Activated T-helper 1 cell treated with anti-CD3 and anti-CD28 coated beads, Interleukin-12 subunit alpha, Interleukin-12 subunit beta, Interleukin-2, Interleukin-4 antibody, amounts not matched to agents 30 ng/mL and 10 ng/mL and 1 ng/mL, durations not matched to agents 14 hours and 24 hours and 36 hours (primary cell): ENCODE measurements around the gene SDF4. TPM values are rescaled to one million over a fixed set of nuclear protein-coding genes. Genes with fewer than 3 reads are reported as not detected.
"Not testable (repeated sequence)": the region's sequence is repeated elsewhere in the genome, so short reads cannot be mapped to it uniquely, and the experiment has no call there.

Experiments used
- DNase-seq: peaks from one replicate; pipeline ENCODE4 v3.0.0; 2021; ENCODE audit warnings: low spot score
- H3K27ac Mint-ChIP-seq: one replicate; pipeline ENCODE4 v1.8.0; 2021; ENCODE audit warnings: mild to moderate bottlenecking, mixed read lengths
- H3K27me3 Mint-ChIP-seq: one replicate; pipeline ENCODE4 v1.8.0; 2022; ENCODE audit warnings: mild to moderate bottlenecking, moderate library complexity, mixed read lengths; ENCODE audit not compliant: insufficient read depth
- H3K36me3 Mint-ChIP-seq: one replicate; pipeline ENCODE4 v1.8.0; 2021; ENCODE audit warnings: low read depth, mixed read lengths
- H3K4me1 Mint-ChIP-seq: one replicate; pipeline ENCODE4 v1.8.0; 2021; ENCODE audit warnings: low read depth, mixed read lengths
- H3K4me3 Mint-ChIP-seq: one replicate; pipeline ENCODE4 v1.8.0; 2021; ENCODE audit warnings: mild to moderate bottlenecking, moderate library complexity, mixed read lengths
- H3K9me3 Mint-ChIP-seq: one replicate; pipeline ENCODE4 v1.8.0; 2021; ENCODE audit warnings: mixed read lengths
- intact Hi-C: fragments of 100-400 bp; cut with micrococcal nuclease; formaldehyde crosslinking; loops from one replicate; pipeline ENCODE4 v1.15.1; 2024
- total RNA-seq: library from RNA; stranded (reverse); gene quantifications from 2 replicates; pipeline ENCODE4 v1.2.3, GENCODE V29; 2022

Gene SDF4
- total RNA-seq, 1 donor from 2014 or later = 202 TPM

GRCh38 chr1:1255078-1255477 is 23.3 kb upstream of the SDF4 start:
- DNase-seq = no peak
- peaks cover 35% of the 10 kb centered on the region for H3K36me3 Mint-ChIP-seq
- intact Hi-C loops = no loop called here
- H3K27me3 Mint-ChIP-seq = no peaks in the 10 kb centered on the region
- H3K9me3 Mint-ChIP-seq = no peaks in the 10 kb centered on the region
- H3K27ac Mint-ChIP-seq = no peak overlapping the region
- H3K4me3 Mint-ChIP-seq = no peak overlapping the region
- H3K4me1 Mint-ChIP-seq = peaks cover 12% of the 10 kb centered on the region

- H3K27me3 Mint-ChIP-seq = no peaks in the 10 kb centered on the region
- no peak for DNase-seq
- no peak overlapping the region for H3K4me3 Mint-ChIP-seq
- peaks cover 12% of the 10 kb centered on the region for H3K4me1 Mint-ChIP-seq
- no peaks in the 10 kb centered on the region for H3K9me3 Mint-ChIP-seq
- intact Hi-C loops = loop anchor here (5.0 kb wide), 1 partner anchor 47 kb away; the partner anchor contains the start of gene TNFRSF18
- peaks cover 30% of the 10 kb centered on the region for H3K36me3 Mint-ChIP-seq
- H3K27ac Mint-ChIP-seq = no peak overlapping the region
These were observed 22.8 kb upstream of the SDF4 start for GRCh38 chr1:1254667-1254998.

GRCh38 chr1:1253972-1254666 is 22.3 kb upstream of the SDF4 start:
- Mint-ChIP-seq H3K27me3 (no peaks in the 10 kb centered on the region), H3K4me3 (no peak overlapping the region), H3K36me3 (peaks cover 27% of the 10 kb centered on the region), H3K9me3 (no peaks in the 10 kb centered on the region), H3K4me1 (peaks cover 14% of the 10 kb centered on the region), H3K27ac (no peak overlapping the region)
- no peak for DNase-seq
- intact Hi-C loops = loop anchor here (5.0 kb wide), 1 partner anchor 47 kb away; the partner anchor contains the start of gene TNFRSF18

- Mint-ChIP-seq H3K27ac (peak overlapping the region; percentile 18), H3K4me3 (no peak overlapping the region), H3K9me3 (no peaks in the 10 kb centered on the region), H3K27me3 (no peaks in the 10 kb centered on the region), H3K4me1 (peaks cover 14% of the 10 kb centered on the region), H3K36me3 (peaks cover 27% of the 10 kb centered on the region)
- intact Hi-C loops = loop anchor here (5.0 kb wide), 1 partner anchor 46 kb away; the partner anchor contains the start of gene TNFRSF18
- DNase-seq = no peak
These were observed 21.5 kb upstream of the SDF4 start for GRCh38 chr1:1253314-1253713.

GRCh38 chr1:1250786-1251284 is 19.0 kb upstream of the SDF4 start:
- H3K27me3 Mint-ChIP-seq = no peaks in the 10 kb centered on the region

GRCh38 chr1:1248009-1248913 is 16.5 kb upstream of the SDF4 start:
- Mint-ChIP-seq H3K36me3 (peaks cover 12% of the 10 kb centered on the region), H3K4me1 (peaks cover 14% of the 10 kb centered on the region)
- H3K27ac Mint-ChIP-seq, H3K4me3 Mint-ChIP-seq, H3K9me3 Mint-ChIP-seq, H3K27me3 Mint-ChIP-seq, intact Hi-C loops, DNase-seq: not testable (repeated sequence)

More at GRCh38 chr1:1250786-1251284, 19.0 kb upstream of the SDF4 start:
- intact Hi-C loops = loop anchor here (1.0 to 5.0 kb wide), 3 partner anchors 23 to 129 kb away; partner anchors contain the start of gene TNFRSF18
- Mint-ChIP-seq H3K36me3 (peaks cover 17% of the 10 kb centered on the region), H3K27ac (peak overlapping the region; percentile 89), H3K4me1 (peaks cover 14% of the 10 kb centered on the region), H3K4me3 (peak overlapping the region; percentile 37), H3K9me3 (no peaks in the 10 kb centered on the region)
- DNase-seq = peak; percentile 62

GRCh38 chr1:1247341-1247913 is 15.6 kb upstream of the SDF4 start:
- intact Hi-C loops = no loop called here
- no peaks in the 10 kb centered on the region for H3K27me3 Mint-ChIP-seq

GRCh38 chr1:1246577-1247340 is 15.0 kb upstream of the SDF4 start, which contains the start of gene C1QTNF12:
Gene C1QTNF12 (minus strand): TSS chr1:1246722. CDS start chr1:1246690, 32 bp downstream.
- H3K4me1 Mint-ChIP-seq = peaks cover 14% of the 10 kb centered on the region
- intact Hi-C loops = no loop called here
- H3K36me3 Mint-ChIP-seq = peaks cover 3% of the 10 kb centered on the region
- H3K4me3 Mint-ChIP-seq = no peak within 1 kb of the TSS
- H3K27me3 Mint-ChIP-seq = no peaks in the 10 kb centered on the region
- no peaks in the 10 kb centered on the region for H3K9me3 Mint-ChIP-seq
- H3K27ac Mint-ChIP-seq = no peak within 1 kb of the TSS
- DNase-seq = no peak

More at GRCh38 chr1:1247341-1247913, 15.6 kb upstream of the SDF4 start:
- no peaks in the 10 kb centered on the region for H3K9me3 Mint-ChIP-seq
- peaks cover 14% of the 10 kb centered on the region for H3K4me1 Mint-ChIP-seq
- DNase-seq = no peak
- H3K4me3 Mint-ChIP-seq = no peak overlapping the region
- no peak overlapping the region for H3K27ac Mint-ChIP-seq
- H3K36me3 Mint-ChIP-seq = peaks cover 5% of the 10 kb centered on the region

GRCh38 chr1:1245817-1246576 is 14.2 kb upstream of the SDF4 start:
- no peaks in the 10 kb centered on the region for H3K9me3 Mint-ChIP-seq
- H3K36me3 Mint-ChIP-seq = peaks cover 2% of the 10 kb centered on the region
- H3K27ac Mint-ChIP-seq = no peak overlapping the region
- peaks cover 11% of the 10 kb centered on the region for H3K4me1 Mint-ChIP-seq
- DNase-seq = no peak
- H3K27me3 Mint-ChIP-seq = no peaks in the 10 kb centered on the region
- no peak overlapping the region for H3K4me3 Mint-ChIP-seq
- intact Hi-C loops = no loop called here

- Mint-ChIP-seq H3K9me3 (no peaks in the 10 kb centered on the region), H3K27me3 (no peaks in the 10 kb centered on the region), H3K4me1 (peaks cover 8% of the 10 kb centered on the region), H3K27ac (no peak overlapping the region), H3K36me3 (no peaks in the 10 kb centered on the region), H3K4me3 (no peak overlapping the region)
- DNase-seq = no peak
- intact Hi-C loops = no loop called here
These were observed 13.5 kb upstream of the SDF4 start for GRCh38 chr1:1245178-1245816.

- Mint-ChIP-seq H3K9me3 (no peaks in the 10 kb centered on the region), H3K36me3 (no peaks in the 10 kb centered on the region), H3K4me3 (no peak overlapping the region), H3K4me1 (no peaks in the 10 kb centered on the region), H3K27ac (no peak overlapping the region), H3K27me3 (no peaks in the 10 kb centered on the region)
- DNase-seq = no peak
- intact Hi-C loops = no loop called here
These were observed 12.5 kb upstream of the SDF4 start for GRCh38 chr1:1244192-1244811.
